Suppressor macrophage treated with lipopolysaccharide for 1 hour (primary cell): ENCODE measurements around the gene TPSD1.
"Not testable (repeated sequence)": the region's sequence is repeated elsewhere in the genome, so short reads cannot be mapped to it uniquely, and the experiment has no call there.

ENCODE experiments used
- DNase-seq, 3 donors: peaks; one replicate each; pipeline ENCODE4 v3.0.0-alpha.2; 2020 to 2022

Gene TPSD1

DNA sequence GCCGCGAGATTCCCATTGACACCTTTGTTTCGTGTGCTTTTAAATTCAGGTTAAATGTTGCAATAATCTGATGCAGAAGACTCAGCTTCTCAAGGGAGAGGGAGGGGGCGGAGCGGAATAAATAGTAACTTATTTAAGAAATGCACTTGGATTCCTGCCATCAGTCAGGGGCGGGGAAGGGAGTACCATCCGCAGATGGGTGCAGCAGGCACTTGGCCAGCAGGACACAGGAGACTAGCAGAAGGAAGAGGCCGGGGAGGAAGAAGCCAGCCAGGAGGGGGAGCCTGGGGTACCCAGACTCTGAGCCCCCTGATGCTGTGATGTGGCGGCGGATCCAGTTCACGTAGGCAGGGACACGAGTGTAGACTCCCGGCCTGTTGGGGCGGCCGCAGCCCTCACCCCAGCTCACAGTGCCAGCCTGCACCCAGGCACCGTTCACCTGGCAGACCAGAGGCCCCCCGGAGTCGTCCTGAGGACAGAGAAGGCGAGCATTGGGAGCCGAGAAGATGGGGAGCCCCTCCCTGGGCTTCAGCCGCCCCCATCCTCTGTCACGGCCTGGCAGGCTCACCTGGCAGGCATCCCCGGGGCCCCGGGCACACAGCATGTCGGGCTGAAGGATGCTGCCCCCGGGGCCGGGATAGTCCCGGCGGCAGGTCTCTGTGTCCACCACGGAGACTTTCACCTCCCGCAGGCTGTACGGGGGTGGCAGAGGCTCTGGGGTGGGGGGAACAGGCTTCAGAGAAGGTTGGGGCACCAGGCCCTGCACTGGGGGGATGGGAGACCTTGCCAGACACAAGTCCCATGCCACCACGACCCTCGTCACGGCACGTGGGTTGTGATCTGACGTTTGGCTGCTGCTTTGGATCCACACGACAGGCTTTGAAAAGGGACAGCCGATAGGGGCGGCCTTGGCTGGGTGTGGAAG, 34.0 kb upstream of the TPSD1 start:
- DNase-seq, result no peak

DNA sequence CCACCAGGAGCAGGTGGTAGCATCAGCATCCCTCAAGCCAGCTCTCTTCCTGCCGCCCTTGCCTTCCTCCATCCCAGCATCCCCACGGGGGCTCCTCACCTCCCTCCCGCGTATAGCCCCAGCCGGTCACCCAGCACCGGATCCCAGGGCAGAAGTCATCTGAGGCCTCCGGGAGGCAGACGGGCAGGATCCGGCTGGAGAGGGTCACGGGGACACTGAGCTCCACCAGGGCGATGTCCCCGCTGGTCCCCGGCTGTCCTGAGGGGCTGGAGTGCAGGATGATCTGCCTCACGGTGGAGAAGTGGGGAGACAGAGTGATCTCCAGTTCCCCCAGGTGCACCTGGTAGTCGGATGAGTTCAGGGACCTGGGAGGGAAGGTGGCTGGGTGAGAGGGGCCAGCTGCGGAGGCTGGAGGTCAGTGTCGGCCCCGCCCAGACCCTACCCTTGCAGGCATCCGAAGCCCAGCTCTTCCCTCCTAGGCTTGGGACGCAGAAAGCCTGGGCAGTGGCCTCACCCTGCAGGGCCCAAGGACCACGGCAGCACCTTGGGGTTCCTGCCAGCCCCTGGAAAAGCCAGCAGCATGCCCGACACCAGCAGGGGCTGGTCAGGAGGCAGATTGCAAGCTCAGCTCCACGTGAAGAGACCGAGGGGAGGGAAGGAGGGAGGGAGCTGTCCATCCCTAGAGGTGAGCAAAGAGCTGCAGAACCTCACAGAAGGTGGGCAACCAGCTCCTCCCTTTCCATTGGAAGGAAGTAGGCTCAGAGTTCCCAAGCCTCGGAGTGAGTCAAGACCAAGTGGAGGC, 33.1 kb upstream of the TPSD1 start:
- no peak for DNase-seq

DNA sequence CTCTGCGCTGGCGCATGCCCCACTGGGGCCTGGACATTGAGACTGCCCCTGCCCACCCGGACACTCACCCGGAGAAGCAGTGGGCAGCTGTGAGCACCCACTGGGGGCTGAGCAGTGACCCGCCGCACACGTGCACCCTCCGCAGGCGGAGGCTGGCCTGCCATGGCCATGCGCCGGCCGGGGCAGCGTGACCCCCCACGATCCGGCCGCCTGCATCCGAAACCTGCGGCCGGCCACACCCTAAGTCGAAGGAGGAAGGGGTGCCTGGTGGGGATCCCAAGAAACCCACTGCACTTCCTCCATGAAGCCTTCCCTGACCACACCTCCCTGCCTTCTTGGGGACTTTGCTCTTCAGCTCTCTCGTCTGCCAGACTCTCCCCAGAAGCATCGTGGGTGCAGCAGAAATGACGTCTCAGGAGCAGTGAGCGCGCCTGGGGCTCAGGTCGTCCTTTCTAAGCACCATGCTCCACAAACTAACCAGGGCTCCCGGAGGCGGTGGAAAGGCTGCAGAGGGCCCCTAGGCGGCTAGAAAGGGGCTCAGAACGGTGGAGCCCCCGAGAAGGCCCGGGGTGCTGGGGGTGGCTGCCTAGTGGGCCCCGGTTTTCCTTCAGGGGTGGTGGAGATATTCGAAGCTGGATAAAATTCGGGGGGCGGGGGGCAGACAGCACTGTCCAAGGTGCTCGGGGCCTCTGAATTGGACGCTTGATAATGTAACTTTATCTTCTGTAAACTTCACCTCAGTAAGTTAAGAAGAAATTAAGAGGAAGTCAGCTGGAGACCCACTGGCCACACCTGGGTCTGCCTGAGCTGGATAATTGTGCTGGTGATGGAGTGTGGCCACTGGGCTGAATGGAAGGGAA, 32.3 kb upstream of the TPSD1 start:
- no peak for DNase-seq

DNA sequence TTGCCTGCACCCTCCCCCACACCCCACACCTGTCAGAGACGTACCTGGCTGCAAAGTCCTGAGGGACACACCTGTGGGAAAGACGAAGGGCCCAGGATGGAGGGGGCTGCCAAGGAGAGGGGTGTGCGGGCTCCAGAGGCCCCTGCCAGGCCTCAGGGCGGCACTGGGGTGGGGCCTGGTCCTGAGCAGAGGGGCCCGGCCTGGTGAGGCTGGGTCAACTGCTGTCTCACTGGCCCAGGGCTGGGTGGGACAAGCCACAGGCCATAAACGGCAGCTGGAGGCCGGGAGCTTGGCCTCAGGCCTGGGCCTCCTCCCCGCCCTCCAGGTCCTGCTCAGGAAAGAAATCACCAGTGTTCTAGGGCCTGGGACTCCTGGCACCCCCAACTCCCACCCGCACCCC, 31.3 kb upstream of the TPSD1 start:
- DNase-seq, result no peak

DNA sequence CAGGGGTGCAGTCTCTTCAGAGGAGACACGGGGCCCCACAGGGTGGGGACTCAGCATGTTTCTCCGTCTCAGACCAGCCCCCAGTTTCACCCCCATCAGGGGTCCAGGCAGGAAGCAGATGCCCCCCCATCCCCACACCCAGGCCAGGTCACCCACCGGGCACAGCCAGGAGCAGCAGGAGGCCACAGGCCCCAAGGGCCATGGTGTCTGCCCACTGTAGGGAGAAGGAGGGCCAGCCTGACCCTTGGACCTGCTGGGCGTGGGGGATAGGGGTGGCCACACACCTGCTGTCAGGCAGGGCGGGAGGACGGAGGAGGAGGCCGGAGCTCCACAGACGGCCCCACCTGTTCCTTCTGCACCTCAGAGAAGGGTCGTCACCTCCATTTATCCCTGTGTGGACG, 30.8 kb upstream of the TPSD1 start, which contains the start of gene TPSG1:
TPSG1 (minus strand) TSS at position 218 of the 401 bp plus-strand sequence; CDS start at position 202, 16 bp downstream.
- DNase-seq, result no peak

DNA sequence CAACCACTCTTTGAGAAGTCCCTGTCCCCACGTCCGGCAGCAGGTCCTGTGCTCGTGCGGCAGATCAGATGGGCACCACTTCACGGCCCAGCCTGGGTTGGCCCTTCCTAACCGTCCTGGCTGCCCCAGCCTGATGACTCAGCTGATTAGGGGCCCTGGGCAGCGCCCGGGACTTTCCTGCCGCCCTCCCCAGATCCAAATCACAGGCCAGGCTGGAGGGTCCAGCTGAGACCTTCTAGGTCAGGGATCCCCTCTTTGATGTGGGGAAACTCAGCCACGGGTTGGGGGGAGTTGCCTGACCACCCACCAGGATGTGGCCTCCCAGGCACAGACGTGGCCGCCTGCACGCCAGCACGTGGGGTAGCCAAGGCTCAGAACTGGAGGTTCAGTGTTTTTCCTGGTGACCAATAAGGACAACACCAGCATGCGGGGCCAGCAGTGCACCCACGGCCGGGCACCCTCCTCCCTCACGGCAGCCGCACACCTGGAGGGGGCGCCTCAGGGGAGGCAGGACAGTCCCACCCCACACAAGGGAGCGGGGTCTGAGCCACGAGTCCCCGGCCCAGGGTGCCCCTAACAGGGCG, 30.0 kb upstream of the TPSD1 start:
- not testable (repeated sequence) for DNase-seq

DNA sequence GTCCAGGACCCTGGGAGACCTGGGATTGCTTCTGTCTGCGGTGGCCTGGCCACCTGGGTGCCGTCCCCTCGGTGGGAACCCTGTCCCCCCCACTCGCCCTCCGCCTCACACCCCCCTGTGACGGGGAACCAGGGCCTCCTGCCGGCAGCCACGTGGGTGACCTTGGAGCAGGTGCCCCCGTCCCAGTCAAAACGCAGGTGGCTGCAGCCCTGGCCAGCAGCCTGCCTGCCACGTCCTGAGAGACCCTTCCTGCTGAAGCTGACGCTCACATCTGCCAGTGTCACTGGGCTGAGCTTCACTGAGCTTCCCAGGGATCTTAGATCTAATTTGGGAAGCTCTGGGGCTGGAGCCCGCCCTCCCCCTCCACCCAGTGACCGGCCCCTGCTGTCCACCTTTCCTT, 29.2 kb upstream of the TPSD1 start:
- DNase-seq, result not testable (repeated sequence)

DNA sequence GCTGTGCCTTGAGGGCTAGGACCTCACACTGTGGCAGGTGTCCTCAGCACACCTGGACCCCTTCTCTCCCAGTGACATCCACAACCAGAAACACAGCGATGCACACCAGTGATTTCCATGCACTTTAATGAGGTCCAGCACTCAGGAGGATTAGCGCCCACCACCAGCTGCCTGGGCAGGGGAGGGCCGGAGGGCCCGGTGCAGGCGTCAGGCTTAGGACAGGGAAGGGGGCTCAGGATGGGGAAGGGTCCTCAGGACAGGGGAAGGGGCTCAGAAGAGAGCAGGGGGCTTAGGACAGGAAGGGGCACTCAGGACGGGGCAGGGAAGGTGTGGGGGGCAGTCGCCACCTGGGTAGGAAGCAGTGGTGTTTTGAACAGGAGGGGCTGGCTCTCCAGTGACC, 27.6 kb upstream of the TPSD1 start:
- not testable (repeated sequence) for DNase-seq

DNA sequence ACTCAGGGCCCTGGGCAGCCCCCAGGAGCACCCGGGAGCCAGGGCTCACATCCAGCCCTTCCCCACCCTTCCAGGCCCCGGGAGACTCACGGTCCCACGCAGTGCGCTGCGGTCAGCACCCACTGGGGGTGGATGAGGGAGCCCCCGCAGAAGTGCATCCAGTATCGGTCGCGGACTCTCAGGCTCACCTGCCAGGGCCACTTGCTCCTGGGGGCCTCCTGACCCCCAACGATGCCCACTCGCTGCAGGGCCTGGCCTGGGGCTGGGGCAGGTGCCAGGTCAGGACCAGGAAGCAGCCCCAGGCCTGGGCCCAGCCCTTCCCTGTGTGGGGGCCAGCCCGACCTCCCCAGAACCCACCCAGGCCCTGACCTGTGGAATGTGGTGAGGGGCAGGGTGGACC, 26.4 kb upstream of the TPSD1 start:
- not testable (repeated sequence) for DNase-seq

DNA sequence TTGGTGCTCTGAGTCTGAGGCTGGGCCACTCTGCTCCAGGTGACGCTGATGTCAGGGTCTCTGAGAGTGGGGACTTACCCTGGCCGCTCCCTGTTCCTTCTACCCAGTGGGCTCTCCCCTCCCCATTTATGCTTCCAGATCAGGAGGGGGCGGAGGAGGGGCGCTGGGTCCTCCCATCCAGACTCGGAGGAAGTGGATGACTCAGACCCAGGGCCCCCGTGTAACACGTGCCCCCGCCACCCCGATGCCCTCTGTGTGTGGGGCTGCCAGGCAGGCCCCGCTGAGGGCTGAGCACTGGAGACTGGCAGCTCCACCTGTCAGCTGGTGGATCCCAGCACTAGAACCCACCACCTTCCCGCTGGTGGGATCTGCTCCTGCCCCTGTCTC, 25.8 kb upstream of the TPSD1 start, which contains the start of gene TPSB2:
TPSB2 (minus strand) TSS at position 101 of the 387 bp plus-strand sequence. CDS start 233 bp downstream, outside the sequence.
- not testable (repeated sequence) for DNase-seq

DNA sequence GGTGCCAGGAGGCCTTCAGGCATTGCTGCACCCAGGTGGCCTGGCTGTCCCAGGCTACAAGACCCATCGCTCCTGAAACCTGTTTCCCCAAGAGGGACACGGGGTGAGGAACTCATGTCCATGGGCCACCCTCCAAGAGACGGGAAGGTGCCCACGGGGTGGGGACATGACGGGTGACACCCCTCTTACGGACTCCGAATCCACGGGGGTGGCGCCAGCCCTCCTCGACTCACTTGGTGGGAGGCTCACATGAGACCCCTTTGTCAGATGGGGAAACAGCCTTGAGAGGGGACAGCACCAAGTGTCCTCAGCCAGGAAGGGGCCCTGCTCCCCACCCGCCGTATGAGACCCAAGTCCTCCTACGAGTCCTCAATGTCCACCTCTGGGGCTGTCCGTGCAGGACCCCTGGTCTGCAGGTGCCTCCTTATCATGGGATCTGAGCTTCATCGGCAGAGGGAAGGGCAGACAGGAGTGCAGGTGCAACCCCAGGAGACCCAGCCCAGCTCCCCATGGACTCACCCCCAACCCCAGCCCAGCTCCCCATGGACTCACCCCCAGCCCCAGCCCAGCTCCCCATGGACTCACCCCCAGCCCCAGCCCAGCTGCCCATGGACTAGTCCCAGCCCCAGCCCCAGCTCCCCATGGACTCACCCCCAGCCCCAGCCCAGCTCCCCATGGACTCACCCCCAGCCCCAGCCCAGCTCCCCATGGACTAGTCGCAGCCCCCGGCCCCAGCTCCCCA, 25.2 kb upstream of the TPSD1 start:
- DNase-seq, result peak in 1 of 3 donors; percentile 8

DNA sequence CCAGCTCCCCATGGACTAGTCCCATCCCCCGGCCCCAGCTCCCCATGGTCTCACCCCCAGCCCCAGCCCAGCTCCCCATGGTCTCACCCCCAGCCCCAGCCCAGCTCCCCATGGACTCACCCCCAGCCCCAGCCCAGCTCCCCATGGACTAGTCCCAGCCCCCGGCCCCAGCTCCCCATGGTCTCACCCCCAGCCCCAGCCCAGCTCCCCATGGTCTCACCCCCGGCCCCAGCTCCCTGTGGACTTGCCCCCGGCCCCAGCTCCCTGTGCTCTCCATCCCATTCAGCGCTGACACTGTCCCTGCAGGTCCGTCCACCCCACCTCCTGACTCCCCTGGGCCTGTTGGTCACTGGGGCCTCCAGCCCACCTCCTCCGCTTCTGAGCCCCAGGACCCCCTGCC, 24.6 kb upstream of the TPSD1 start:
- not testable (repeated sequence) for DNase-seq

DNA sequence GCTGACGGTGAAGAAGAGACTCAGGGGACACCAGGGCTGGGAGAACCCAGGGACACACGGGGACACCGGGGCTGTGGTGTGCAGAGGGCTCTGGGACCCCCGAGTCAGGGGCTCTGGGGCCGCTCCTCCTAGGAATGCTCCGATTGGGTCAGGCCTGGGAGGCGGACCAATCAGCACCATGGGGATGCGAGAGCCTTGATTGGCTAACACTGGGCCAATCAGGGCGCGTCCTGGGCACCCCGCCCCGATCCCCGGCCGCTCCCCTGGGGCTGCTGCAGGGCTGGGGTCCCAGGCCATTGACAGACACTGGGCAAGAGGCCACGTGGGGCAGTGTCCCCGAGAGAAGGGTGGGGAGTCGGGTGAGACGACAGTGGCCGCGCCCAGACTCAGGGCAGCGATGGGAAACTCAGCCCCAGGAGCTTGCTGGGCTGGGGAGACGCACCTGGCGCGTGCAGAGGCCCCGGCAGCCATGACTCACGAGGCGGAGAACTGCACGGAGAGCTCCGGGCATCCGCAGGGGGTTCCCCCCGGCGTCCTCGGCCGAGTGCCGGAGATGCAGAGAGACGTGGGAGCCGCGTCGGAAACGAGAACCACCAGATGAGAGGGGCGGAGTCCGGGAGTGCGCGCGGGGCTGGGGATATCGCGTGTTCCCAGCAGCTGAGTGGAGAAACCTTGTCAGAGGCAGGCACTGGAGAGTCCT, 23.7 kb upstream of the TPSD1 start:
- not testable (repeated sequence) for DNase-seq

DNA sequence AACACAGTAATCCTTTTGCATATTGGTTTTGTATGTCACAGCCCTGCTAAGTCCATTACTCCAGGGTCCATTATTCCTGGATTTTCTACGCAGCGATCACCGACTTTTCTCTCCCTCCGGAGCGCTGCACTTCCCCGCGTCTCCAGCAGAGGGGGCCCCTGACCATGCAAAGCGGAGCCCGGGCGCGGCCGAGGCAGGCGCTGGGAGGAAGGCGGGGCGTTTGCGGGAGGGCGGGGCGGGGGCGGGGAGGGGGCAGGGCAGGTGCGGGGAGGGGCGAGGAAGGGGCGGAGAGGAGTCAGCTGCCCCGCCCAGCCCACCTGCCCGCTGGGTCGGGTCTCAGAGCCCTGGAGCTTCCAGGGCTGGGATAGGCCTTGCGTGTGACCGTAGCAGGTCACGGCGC, 19.2 kb upstream of the TPSD1 start:
- not testable (repeated sequence) for DNase-seq

DNA sequence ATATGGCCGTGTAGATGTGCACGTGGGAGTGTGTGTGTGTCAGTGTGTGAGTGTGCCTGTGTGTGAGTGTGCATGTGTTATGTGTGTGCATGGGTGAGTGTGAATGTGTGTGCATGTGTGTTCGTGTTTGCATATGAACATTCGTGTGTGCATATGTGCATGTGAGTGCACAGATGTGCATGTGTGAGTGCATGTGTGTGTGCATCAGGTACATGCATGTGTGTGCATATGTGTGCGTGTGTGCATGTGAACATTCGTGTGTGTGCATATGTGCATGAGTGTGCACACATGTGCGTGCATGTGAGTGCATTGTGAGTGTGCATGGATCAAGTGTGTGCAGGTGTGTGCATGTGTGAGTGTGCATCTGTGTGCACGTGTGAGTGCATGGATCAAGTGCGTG, 17.9 kb upstream of the TPSD1 start:
- no peak for DNase-seq

DNA sequence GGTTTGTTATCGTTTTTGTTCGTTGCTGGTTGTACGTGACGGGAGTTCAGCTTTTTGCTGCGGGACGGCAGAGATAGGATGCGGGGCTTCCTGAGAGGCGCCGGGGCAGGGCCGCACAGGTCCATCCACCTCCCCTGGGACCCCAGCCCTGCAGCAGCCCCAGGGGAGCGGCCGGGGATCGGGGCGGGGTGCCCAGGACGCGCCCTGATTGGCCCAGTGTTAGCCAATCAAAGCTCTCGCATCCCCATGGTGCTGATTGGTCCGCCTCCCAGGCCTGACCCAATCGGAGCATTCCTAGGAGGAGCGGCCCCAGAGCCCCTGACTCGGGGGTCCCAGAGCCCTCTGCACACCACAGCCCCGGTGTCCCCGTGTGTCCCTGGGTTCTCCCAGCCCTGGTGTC, 17.0 kb upstream of the TPSD1 start:
- DNase-seq, result not testable (repeated sequence)

DNA sequence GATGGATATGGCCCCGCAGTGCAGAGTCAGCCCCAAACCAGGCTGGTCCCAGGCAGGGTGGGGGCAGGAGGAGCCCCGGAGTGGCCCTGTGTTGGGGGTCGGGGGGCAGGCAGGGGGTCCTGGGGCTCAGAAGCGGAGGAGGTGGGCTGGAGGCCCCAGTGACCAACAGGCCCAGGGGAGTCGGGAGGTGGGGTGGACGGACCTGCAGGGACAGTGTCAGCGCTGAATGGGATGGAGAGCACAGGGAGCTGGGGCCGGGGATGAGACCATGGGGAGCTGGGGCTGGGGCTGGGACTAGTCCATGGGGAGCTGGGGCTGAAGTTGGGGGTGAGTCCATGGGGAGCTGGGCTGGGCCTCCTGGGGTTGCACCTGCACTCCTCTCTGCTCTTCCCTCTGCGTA, 16.3 kb upstream of the TPSD1 start:
- not testable (repeated sequence) for DNase-seq

DNA sequence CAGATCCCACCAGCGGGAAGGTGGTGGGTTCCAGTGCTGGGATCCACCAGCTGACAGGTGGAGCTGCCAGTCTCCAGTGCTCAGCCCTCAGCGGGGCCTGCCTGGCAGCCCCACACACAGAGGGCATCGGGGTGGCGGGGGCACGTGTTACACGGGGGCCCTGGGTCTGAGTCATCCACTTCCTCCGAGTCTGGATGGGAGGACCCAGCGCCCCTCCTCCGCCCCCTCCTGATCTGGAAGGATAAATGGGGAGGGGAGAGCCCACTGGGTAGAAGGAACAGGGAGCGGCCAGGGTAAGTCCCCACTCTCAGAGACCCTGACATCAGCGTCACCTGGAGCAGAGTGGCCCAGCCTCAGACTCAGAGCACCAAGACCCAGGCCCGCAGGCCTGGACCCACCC, 15.4 kb upstream of the TPSD1 start, which contains the start of gene TPSAB1:
TPSAB1 (plus strand) TSS at position 270 of the 400 bp plus-strand sequence. CDS start 234 bp downstream, outside the sequence.
- DNase-seq, result not testable (repeated sequence)

DNA sequence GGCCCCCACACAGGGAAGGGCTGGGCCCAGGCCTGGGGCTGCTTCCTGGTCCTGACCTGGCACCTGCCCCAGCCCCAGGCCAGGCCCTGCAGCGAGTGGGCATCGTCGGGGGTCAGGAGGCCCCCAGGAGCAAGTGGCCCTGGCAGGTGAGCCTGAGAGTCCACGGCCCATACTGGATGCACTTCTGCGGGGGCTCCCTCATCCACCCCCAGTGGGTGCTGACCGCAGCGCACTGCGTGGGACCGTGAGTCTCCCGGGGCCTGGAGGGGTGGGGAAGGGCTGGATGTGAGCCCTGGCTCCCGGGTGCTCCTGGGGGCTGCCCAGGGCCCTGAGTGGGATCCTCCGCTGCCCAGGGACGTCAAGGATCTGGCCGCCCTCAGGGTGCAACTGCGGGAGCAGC, 14.8 kb upstream of the TPSD1 start:
- not testable (repeated sequence) for DNase-seq

DNA sequence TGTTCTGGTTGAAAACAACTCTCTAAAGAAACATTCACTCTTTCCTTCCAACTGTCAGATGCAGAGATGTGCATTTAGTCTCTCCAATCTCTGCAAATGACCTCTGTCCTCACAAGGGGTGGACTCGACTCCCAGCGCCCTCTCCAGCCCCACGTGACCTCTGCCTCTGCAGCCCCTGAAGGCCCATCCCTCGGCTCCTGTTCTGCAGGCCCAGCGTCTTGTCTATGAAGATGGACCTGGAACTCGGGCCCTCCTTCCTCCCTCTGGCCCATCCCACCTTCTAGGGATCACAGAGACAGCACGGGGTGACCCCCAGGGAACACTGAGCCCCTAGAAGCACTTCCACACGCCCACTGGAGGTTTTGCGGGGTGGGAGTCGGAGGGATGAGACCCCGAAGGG, 12.5 kb upstream of the TPSD1 start:
- DNase-seq, result not testable (repeated sequence)
